Measurements from ENCODE around the gene BZW1.

BZW1 gene

GRCh38 chr2:200843993-200844948 lies 32.6 kb downstream of the BZW1 start:
- DNase-seq, result no peak

- no peak for DNase-seq
Measured at GRCh38 chr2:200845194-200845593, 33.5 kb downstream of the BZW1 start.

GRCh38 chr2:200845669-200846325 lies 34.1 kb downstream of the BZW1 start:
- no peak for DNase-seq

GRCh38 chr2:200847269-200847668 lies 35.6 kb downstream of the BZW1 start:
- no peak for DNase-seq

- no peak for DNase-seq
Measured at GRCh38 chr2:200847939-200848338, 36.2 kb downstream of the BZW1 start.

- DNase-seq, result no peak
Measured at GRCh38 chr2:200850512-200851256, 39.0 kb downstream of the BZW1 start.

- no peak for DNase-seq
Measured at GRCh38 chr2:200851398-200852248, 39.9 kb downstream of the BZW1 start.

- DNase-seq, result no peak
Measured at GRCh38 chr2:200852605-200853004, 40.9 kb downstream of the BZW1 start.

- DNase-seq, result no peak
Measured at GRCh38 chr2:200856806-200857205, 45.1 kb downstream of the BZW1 start.

GRCh38 chr2:200860092-200860795 lies 48.5 kb downstream of the BZW1 start:
- no peak for DNase-seq

- no peak for DNase-seq
Measured at GRCh38 chr2:200861617-200862155, 50.0 kb downstream of the BZW1 start.

- DNase-seq, result no peak
Measured at GRCh38 chr2:200862532-200863000, 50.9 kb downstream of the BZW1 start.

GRCh38 chr2:200863782-200864175 lies 52.1 kb downstream of the BZW1 start:
- no peak for DNase-seq

GRCh38 chr2:200864176-200865034 lies 52.7 kb downstream of the BZW1 start, which contains the start of gene CLK1:
TSS of gene CLK1 (minus strand) at chr2:200864658. CDS start at chr2:200861862, 2,796 bp downstream.
- peak; percentile 82 for DNase-seq

- no peak for DNase-seq
Measured at GRCh38 chr2:200869014-200869413, 57.3 kb downstream of the BZW1 start.

- no peak for DNase-seq
Measured at GRCh38 chr2:200871151-200871550, 59.4 kb downstream of the BZW1 start.

GRCh38 chr2:200873560-200873959 lies 61.9 kb downstream of the BZW1 start:
- no peak for DNase-seq

All from NCI-H2029 treated with DMSO at 0.1 percent for 48 hours (cell line).